AG04449 (cell line): ENCODE results near the gene CHAT.

Experiments
- CTCF ChIA-PET: fragments of 350-600 bp; formaldehyde crosslinking; extraction: SDS; loops from one replicate; lab custom pipeline; 2021; ENCODE audit warnings: antibody characterized with exemption; lab: Yijun Ruan, JAX
- POLR2A ChIA-PET: fragments of 400-600, 350-600 bp; formaldehyde crosslinking; extraction: SDS; loops from one replicate; lab custom pipeline; 2020; ENCODE audit warnings: antibody characterized with exemption, inconsistent platforms; lab: Yijun Ruan, JAX
- DNase-seq: peaks from one replicate; pipeline ENCODE4 v3.0.0-alpha.2; 2010; ENCODE audit warnings: low read depth, low spot score
- H3K4me3 ChIP-seq: 2 replicates; pipeline ENCODE4 v1.5.1; 2011; ENCODE audit warnings: low read depth, mild to moderate bottlenecking, control low read depth, low read length
- CTCF ChIP-seq: IDR thresholded peaks from one replicate; pipeline ENCODE4 v1.5.1; 2011; ENCODE audit warnings: mild to moderate bottlenecking, moderate library complexity, low read length, control low read depth, inconsistent platforms; ENCODE audit not compliant: insufficient read depth; ENCODE audit errors: missing control alignments

CHAT gene

DNA sequence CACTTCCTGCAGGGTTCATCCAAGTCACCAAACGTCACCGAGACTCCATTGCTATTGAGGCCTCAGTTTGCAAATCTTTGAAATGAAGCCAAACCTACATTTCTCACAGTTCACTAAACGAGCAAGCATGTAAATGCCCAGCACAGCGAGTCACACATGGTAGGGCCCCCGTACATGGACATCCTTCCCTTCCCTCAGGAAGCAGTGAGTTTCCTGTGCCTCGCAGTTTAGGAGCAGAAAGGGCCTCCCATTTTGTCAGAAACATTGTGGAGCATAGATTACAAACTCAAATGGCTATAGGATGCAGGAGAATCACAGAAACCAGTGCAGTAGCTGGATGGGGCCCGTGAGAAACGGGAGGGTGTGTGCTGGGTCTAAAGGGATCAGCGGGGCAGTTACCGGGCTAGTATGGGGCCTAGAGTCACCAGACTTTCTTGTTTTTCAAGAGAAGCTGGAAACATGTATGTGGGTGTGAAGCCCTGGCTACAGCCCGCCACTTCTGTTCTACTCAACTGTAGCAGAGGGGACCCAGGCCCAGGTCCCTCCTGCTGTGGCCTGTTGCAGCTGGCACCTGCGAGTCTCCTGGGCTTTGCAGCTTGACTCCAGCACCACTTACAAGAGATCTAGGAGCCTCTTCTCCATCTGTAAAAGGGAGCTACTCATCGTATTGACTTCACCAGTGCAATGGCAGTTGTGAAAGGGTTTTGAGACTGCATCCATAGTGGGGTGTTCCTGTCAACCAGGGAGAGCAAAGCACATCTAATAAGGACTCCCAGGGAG lies 17.9 kb upstream of the CHAT start:
- TF ChIP-seq CTCF: no peak
- no peak for DNase-seq
- no peak overlapping the region for H3K4me3 ChIP-seq
- ChIA-PET POLR2A (no interaction called here), CTCF (interaction anchor here (0.7 to 5.0 kb wide), 13 partner anchors 10 to 934 kb away, joined by 3 to 46 read pairs (median 4); partner anchors contain the start of genes ERCC6 and SLC18A3)

- DNase-seq: no peak
- ChIA-PET CTCF (interaction anchor here (1.9 to 5.0 kb wide), 6 partner anchors 9 to 627 kb away, joined by 5 to 46 read pairs (median 12); partner anchors contain the start of gene ERCC6), POLR2A (no interaction called here)
- no peak overlapping the region for H3K4me3 ChIP-seq
- no peak for TF ChIP-seq CTCF
Measured at GRCh38 chr10:49596493-49596809, 17.4 kb upstream of the CHAT start.

DNA sequence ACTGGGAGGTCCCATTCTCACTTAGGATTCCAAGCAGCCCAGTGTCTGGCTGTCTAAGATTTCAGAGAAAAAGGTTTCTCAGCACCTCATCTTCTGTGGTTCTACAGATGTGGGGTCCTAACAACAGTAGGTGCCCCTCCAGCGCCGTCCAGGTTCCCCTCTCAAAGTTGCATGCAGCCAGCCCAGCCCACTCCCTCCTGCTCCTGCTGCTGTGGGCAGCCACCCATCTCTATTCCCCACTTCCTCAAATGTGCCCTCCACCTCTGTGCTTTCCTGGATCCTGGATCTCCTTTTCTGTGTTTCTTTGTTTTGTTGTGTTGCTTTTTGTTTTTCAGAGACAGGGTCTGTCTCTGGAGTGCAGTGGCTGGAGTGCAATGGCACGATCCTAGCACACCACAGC lies 17.0 kb upstream of the CHAT start:
- TF ChIP-seq CTCF: no peak
- POLR2A ChIA-PET: no interaction called here
- no peak overlapping the region for H3K4me3 ChIP-seq
- CTCF ChIA-PET: interaction anchor here (5.0 kb wide), 1 partner anchor 9 kb away, joined by 46 read pairs; no protein-coding TSS in a partner anchor
- no peak for DNase-seq

DNA sequence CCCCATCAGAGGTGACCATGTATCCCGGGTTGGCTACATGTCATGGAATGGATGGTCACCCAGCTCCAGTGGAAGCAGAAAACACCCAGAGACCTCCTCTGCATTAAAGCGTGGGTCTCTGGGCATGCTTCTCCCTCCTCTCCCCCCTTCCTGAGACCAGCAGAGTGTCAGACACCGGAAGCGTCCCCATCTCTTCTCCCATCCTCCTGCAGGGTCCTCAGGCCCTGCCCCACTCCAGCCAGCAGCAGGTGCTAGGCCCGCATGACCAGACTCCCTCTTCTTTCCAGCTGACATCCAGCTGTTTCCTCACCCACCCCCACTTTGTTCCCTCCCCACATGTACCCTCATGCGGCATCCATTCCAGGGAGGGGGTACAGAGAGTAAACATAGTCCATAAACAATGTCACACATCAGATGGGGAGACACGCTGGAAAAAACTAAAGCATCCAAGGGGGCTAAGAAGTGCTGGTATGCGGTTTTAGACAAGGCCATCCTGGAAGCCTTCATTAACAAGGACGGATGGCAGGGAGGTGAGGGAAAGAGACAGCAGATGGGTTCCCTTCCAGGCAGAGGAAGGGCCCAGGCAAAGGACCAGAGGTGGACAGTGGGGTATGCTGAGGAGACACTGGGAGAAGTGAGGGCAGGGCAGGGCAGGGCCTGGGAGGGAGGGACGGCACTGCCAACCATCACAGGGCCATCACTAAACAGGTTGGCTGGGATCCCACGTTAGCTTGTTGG lies 16.2 kb upstream of the CHAT start:
- TF ChIP-seq CTCF: no peak
- ChIA-PET CTCF (no interaction called here), POLR2A (no interaction called here)
- no peak for DNase-seq
- H3K4me3 ChIP-seq: no peak overlapping the region

DNA sequence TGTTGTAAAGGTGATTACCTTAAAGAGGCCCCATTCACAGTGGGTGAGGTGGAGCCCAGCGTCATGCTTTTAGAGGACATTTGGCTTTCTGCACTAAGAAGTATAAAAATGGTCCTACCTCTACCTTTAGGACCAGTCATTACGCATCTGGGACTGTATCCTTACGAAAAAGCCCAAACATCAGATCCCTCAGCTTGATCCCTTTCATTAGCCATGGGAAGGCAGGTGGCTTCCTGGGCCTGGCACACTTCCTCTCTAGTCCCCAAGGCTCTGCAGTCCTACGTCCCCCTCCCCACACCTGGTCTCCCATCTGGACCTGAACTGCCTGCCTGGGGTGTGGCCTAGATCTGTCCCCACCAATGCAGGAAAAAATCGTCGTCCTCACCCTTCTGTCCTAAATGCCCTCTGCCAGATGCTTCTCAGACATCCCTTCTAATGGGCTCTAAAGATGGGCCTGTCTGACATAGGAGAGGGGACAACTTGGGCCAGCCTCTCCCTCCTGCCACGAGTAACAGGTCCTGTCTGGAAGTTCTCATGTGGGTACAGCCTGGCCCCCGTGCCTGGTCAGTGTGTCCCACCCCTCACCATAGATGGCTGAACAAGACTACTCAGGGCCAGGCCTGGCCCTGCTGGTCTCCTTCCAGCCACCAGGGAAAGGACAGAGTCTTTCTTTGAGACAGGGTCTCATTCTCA lies 15.5 kb upstream of the CHAT start:
- no peak overlapping the region for H3K4me3 ChIP-seq
- ChIA-PET POLR2A (no interaction called here), CTCF (no interaction called here)
- no peak for DNase-seq
- no peak for TF ChIP-seq CTCF

- ChIA-PET POLR2A (no interaction called here), CTCF (interaction anchor here (1.2 kb wide), 1 partner anchor 48 kb away, joined by 3 read pairs; no protein-coding TSS in a partner anchor)
- H3K4me3 ChIP-seq: no peak overlapping the region
- no peak for TF ChIP-seq CTCF
- DNase-seq: no peak
Measured at GRCh38 chr10:49598986-49599385, 14.9 kb upstream of the CHAT start.
